HL-60 (cell line): ENCODE results near the gene CLPX.

Experiments used
- GABPA ChIP-seq: IDR thresholded peaks from 2 replicates; pipeline ENCODE4 v1.6.1; 2012; ENCODE audit warnings: low read depth
- SPI1 ChIP-seq: IDR thresholded peaks from 2 replicates; pipeline ENCODE4 v1.6.1; 2012; ENCODE audit warnings: low read depth, mild to moderate bottlenecking, borderline replicate concordance
- TF ChIP-seq, protein P1 (sequence below): IDR thresholded peaks from one replicate; pipeline ENCODE4 v1.5.1; 2011; ENCODE audit warnings: low read length, control low read depth, inconsistent platforms; ENCODE audit not compliant: insufficient read depth

DNA sequence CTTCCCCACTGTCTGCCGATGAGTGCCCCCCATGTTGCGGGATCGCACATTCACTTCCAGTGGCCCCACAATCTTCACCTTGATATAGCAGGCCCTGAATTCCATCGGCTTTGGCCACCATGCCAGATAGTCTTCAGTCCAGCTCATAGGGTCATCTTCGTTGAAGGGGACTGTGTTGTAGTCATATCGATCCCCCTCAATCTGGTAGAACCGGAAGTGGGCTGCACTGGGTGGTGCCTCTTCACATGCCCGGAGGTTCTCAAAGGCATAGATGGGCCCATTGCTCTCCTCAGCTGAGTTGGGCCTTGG is 12.1 kb upstream of the CLPX start:
- TF ChIP-seq, protein P1, sequence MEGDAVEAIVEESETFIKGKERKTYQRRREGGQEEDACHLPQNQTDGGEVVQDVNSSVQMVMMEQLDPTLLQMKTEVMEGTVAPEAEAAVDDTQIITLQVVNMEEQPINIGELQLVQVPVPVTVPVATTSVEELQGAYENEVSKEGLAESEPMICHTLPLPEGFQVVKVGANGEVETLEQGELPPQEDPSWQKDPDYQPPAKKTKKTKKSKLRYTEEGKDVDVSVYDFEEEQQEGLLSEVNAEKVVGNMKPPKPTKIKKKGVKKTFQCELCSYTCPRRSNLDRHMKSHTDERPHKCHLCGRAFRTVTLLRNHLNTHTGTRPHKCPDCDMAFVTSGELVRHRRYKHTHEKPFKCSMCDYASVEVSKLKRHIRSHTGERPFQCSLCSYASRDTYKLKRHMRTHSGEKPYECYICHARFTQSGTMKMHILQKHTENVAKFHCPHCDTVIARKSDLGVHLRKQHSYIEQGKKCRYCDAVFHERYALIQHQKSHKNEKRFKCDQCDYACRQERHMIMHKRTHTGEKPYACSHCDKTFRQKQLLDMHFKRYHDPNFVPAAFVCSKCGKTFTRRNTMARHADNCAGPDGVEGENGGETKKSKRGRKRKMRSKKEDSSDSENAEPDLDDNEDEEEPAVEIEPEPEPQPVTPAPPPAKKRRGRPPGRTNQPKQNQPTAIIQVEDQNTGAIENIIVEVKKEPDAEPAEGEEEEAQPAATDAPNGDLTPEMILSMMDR: no peak
- no peak for TF ChIP-seq SPI1
- no peak for TF ChIP-seq GABPA
